Body of pancreas (tissue), 4 donors: ENCODE results near the gene SPA17.

ENCODE experiments used
- CTCF ChIP-seq, 7 experiments: fragments of 450-650 bp in 4 of 7; fragments of 200-600 bp in 3 of 7; sonication (generic) in 3 of 7; IDR thresholded peaks; one replicate each; pipeline ENCODE4 v1.5.1; 2016 to 2019; ENCODE audit warnings: antibody characterized with exemption in 7 of 7
- POLR2A ChIP-seq, 3 donors: fragments of 450-650 bp; IDR thresholded peaks; one replicate each; pipeline ENCODE4 v1.6.1; 2016; ENCODE audit warnings: antibody characterized with exemption in 3 of 3, mild to moderate bottlenecking in 2 of 3

- TF ChIP-seq CTCF (IDR thresholded peaks at IDR 0.05) (peak in 1 of 7 experiments; percentile 7), POLR2A (IDR thresholded peaks at IDR 0.05) (no peak)
Measured at GRCh38 chr11:124633355-124633754, 40.3 kb upstream of the SPA17 start.
